Bone marrow (tissue), 2 donors: ENCODE results near the gene NEUROG1.
A peak's percentile ranks its signal among the peaks of the same experiment; 100 is the strongest.

Experiments used
- DNase-seq, 2 donors: peaks; one replicate each; lab custom pipeline; 2025; lab: John Stamatoyannopoulos, UW

NEUROG1 gene

DNA sequence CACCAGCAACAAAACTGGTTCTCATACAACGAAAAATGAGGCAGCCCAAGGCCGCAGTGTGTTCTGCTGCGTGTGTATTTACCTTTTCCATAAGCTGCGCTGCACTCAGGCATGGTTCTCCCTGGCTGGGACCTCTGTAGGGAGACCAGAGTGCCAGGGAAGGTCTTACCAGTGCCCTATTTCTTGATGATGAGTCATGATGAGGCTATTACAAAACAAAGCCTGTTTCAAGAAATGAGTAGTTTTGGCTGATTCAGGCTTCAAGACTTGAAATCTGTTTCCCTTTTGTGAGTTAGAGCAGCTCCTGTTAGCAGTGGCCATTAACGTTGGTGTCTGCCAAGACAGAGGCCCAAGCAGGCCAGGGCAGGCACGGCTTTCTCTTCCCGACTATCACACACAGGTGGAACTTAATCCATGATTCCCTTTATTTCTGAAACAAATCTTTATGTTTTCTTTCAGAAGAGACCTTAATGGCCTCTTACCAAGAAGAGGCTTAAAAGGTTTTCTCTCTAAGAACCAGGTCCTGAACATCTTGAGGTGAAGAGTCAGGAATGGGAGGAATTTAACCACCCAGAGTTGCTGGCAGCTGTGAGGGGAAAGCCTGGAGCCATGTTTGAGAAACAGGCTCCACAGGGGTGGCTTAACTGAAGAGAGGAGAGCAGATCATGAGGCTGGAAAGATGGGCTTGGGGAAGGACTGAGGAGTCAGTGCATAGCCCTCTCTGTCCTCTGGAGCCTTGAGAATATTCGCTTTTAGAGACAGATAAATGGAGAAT lies 42.2 kb downstream of the NEUROG1 start:
- DNase-seq: peak in 1 of 2 donors; percentile 16

DNA sequence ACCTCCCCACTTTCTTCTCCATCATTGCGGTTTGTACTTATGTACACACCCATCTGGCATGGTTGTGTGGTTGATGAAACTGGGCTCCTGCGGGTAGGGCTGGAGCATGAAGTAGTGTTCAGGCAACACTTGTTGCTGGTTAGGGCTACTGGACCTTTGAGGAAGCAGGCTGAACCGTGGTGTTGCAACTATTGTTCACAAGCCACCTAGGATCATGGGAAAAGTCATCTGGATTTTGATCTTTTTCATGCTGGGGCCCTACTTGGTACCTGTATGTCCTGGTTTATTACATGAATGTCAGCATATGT lies 43.5 kb downstream of the NEUROG1 start:
- DNase-seq: no peak

DNA sequence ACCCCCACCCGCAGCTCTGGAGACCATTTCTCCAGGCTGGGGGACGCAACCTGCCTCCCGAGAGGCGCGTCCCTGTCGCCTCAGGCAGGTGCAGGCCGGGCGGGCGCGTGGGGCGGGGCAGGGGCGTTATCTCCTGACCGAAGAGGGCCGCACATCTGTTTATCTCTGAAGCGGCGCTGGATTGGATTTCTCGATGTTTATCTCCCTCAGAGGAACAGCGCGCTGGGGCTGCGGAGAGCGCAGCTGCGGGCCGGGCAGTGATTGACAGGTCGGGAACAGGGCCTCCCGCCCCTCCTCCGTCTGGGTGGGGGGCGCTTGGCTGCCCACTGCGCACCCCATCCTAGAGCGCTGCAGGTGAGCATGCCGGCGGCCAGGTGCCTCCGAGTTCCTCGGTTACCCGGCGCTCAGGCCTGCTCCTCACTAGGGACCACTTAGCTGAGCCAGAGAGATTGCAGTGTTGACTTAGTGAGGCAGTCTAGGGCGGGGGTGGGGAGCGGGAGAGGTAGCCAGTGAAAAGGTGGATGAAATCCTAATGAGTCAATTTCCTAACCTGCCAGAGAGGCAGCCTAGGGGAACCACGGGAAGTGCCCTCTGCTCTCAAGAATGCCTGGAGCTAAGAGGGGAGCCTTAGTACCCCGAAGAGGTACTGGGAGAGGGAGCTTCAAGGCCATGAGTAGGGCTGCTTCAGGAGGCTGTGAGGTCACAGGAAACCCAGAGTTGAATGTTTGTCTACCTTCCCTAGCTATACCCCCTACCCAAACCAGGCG lies 44.0 kb downstream of the NEUROG1 start:
- DNase-seq: no peak

DNA sequence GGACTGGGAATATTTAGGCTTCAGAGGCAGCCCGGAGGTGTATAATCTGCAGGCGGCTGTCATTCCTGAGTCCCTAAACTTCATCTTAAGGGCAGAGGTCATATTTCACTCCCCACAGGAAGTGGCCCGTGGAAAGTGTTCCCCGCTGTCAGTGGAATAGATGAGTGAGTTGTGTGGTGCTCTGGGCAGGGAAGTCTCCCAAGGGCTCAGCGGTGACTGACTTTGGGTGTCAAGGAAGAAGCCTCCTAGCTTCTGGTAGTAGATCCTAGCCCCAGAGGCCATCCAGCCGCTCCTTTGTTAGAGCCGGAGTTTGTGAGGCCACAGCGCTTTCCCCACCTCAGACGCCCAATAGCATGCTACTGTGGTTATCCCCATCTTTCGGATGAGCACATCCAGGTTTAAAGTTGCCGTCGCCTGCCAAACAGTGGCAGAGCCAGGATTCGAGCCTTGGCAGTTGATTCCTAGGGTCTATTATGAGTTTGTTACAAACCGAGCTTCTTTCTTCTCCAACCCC lies 44.7 kb downstream of the NEUROG1 start:
- DNase-seq: no peak

DNA sequence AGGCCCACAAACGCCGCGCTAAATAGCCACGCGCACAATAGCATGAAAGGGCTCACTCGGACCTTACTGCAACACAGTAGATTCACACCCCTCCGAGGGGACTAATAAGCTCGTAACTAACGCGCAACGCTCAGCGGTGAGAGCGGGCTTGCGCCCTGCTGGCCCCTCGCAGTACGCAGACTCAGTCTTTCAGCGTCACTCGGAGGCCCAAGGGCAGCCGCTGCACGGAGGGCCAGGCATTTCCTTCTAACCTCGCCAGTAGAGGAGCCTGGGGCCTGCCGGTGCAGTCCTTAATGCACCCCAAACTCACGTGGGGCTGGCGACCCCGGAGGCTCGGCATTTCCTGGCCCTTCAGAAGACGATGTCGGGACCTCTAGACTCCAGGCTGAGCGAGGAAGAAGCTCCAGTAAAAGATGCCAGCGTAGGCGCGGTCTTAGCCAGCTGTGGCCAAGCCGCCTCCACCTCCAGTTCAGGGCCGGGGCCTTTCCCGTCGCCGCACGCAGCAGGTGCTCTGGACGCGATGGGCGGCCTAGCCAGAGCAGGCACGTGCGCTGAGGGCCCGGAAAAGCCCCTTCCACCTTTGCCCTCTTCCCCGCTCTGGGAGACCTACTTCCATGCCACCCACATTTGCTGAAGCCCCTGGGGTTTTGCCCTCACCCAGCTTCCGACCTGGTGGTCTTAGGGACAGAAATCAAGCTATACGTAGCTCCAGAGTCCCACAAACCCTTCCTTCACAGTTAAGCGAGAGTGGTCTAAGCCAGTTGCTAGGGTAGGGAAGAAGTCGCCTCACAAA lies 45.3 kb downstream of the NEUROG1 start:
- DNase-seq: no peak

DNA sequence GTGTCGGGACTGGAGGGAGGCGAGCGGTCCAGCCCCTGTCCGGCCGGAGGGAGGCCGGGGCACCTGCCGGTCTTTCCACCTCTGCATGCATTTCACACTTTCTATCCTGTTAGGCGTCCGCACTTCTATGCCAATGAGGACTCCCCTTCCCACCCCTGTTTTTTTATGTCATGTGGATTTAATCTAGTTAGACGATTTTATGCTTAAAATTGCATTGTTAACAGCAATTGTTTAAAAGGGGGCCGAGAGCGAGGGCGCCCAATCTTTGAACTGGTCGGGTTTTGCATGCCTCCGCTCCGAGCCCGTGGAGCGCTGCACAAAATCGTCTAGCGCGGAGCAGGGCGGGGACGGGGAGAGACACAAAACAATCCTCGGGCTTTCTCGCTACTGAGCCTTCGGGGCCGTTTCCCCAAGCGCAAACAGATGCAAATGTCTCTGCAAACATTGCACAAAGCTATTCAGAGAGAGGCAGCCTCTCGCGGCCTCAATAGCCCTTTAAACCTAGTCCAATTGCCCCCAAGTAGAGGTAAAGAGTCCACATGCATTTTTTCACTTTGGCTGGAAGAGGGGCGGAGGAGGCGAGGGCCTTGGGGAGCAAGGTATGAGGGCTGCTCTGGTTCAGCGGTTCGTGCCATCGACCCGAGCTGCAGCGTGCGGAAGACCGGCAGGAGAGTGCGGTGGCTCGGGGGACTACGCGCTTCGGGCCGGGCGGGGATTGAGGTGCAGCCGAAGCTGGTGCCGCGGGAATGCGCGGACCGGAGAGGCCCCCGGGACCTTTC lies 46.1 kb downstream of the NEUROG1 start:
- no peak for DNase-seq

DNA sequence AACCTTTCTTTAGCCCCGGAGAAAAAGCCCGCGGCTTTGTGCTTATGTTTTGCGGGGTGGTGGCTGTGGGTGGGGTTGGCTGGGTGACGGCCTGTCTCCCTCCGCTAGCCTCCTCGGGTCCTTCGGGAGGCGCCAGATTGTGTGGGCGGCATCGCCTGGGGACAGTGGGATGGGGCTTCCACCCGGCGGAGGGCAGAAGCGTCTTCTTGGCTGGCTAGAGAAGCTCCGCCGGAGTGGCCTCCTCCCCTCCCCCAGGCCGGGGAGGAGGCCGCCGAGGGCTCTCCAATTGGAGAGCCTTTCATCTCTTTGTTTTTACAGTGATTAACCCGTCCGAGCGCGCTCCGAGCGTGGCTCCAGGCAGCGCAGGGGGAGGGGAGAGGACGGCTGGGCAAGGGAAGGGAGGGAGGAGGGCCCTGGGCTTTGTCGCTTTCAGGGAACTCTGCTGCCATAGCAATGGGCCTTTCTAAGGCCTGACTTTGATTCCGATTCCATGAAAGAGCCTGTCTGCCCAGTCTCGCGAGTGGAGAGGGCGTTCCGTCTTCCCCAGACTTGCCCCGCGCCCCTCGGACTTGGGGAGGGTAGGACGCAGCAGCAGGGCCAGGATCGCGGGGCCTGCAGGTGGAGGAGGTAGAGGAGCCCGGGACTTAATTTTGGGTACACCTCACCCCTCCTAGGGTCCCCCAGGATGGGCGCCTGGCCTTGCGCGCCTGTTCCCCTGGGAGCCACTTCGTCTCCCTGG lies 46.9 kb downstream of the NEUROG1 start:
- no peak for DNase-seq

DNA sequence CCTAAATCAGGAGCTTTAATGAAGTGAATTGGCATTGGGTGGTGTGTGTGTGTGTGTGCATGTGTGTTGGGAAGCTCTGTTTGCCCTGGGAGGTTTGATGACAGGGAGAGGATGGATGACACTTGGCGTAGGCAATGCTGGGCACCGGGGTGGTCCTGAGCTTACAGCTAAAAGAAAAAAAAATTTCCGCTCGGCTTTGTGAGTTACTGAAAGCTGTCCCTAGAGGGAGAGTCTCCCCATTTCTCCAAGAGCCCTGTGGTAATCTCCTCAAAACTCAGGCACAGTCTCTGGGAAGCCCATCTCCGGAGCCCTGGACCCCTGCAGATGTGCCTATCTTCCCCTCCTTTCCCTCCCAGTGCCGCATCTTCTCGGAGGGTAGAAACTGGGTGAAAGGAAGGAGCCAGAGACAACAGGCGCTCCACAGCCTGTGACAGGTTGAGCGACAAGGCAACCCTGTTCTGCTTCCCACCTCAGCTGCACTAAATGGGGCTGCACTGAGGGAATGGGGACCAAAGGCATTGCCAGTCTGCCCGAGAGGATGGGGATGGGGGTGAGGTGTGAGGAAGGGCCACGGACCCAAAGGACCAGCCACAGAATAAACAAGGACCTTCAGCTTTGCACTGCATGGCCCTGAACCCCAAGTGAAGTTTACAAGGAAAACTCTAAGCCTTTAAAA lies 47.8 kb downstream of the NEUROG1 start:
- DNase-seq: no peak

DNA sequence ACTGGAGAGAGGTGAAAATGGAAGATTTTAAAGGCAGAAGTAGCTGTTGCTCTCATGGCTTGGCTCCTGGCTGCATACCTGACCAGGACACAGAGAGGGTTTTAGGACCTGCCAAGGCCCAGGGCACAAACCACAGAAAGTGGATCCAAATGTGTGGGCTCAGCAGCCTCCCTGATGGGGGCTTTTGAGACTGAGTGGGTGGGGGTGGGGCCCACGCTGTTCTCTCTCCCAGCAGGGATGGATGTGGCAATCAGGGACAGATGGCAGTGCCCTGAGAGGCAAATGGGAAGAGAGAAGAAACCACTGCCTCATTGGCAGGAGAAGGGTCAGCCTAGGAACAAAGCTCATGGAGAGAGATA lies 48.7 kb downstream of the NEUROG1 start:
- no peak for DNase-seq

DNA sequence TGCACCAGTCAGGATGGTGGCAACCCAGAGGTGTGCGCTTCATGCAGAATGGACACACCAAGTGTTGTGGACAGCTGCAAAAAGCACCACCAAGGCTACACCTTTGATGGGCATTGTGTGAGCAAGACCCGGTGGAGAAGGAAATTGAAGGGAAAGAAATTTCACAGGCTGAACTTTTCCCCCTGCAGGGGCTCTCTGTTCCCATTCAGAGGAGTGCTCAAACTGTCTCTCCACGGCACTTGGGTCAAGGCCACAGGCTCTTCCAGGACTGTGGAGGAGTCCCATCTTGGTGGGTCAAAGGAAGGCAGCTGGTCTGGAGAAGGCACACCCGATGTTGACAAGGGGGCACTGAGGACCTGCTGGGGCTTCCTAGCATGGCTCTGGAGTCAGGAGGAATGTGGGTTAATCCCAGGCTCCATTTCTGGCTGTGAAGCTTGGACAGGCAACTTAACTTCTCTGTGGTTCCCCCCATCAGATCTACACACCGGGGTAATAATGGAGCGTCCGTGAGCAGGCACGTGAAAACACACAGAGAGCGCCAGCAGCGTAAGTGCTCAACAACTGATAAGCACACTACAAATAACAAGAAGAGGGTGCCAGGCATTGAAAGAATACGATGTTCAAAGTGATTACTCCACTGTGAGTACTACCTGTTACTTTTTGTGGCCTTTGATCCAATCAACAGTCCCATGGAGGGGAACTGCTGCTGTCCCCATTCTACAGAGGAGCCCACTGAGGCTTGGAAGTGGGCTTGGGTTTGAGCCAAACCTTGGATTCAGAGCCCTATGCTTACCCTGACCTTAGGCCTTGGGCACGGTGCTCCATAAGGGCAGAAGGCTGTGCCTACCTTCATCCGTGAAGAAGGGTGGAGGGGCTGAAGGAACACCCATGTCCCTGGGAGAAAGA lies 49.4 kb downstream of the NEUROG1 start:
- DNase-seq: no peak

DNA sequence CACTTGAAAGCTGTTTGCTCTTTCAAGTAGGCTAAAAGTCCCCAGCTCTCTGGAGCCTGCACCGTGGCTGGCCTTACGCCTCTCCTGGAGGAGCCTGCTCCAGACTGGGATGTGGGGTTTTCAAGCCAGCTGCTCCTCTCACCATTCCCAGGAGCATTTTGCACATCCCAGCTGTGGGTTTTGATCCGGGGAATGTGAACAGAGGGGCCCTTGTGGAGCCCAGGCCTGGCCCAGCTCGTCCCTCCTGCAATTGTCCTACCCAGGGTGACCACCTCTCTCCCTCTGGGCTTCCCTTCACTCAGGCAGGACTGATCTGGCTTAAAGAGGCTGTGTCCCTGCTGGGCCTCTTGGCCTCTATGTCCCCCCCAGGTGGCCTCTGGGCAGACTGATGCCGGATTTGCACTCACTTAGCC lies 51.1 kb downstream of the NEUROG1 start:
- DNase-seq: no peak
